HepG2 (cell line): Measurements from ENCODE around the gene PLCL2. TPM values are rescaled to one million over a fixed set of nuclear protein-coding genes. Genes with fewer than 3 reads are reported as not detected.

Experiments used
- ATAC-seq: fragments of 200-7000 bp; cut with Tn5 transposase; 3 replicates; pipeline ENCODE4 v1.9.1; 2020; ENCODE audit warnings: mild to moderate bottlenecking, moderate library complexity
- BruUV-seq: library from RNA; stranded (reverse); fragments of 400-500 nt; replicated peaks from 2 replicates; lab custom pipeline; 2021; lab: Mats Ljungman, UMichigan
- CTCF ChIA-PET: fragments of 300-600 bp; formaldehyde crosslinking; extraction: SDS; loops from one replicate; lab custom pipeline; 2021; ENCODE audit warnings: low total read pairs, inconsistent platforms, low intra/inter-chr PET ratio; lab: Yijun Ruan, JAX
- POLR2A ChIA-PET: fragments of 350-600 bp; sonication (Branson Sonifier 250); formaldehyde crosslinking; loops from one replicate; lab custom pipeline; 2020; ENCODE audit warnings: antibody characterized with exemption, inconsistent platforms; lab: Yijun Ruan, JAX
- DNase-seq: peaks from one replicate; pipeline ENCODE4 v3.0.0-alpha.2; 2015; ENCODE audit warnings: low spot score
- FAIRE-seq: peaks from 3 replicates; lab custom pipeline; 2011; peaks lifted over from hg19 to GRCh38; lab: Jason Lieb, UNC
- H2AFZ ChIP-seq: one replicate; pipeline ENCODE4 v1.6.1; 2011; ENCODE audit warnings: low read length, inconsistent platforms
- H3K27ac ChIP-seq: fragments of 300-600 bp; 3 replicates; pipeline ENCODE4 v1.8.0; 2011; ENCODE audit warnings: mixed run types, mild to moderate bottlenecking, mixed read lengths, low read length, inconsistent platforms; ENCODE audit not compliant: insufficient read depth; ENCODE audit errors: extremely low read length
- H3K27me3 ChIP-seq, 2 experiments: fragments of 200-600 bp in 1 of 2; 2 replicates in 1 of 2; 3 replicates in 1 of 2; pipeline versions ENCODE4 v1.6.0 to v1.8.0; 2011; ENCODE audit warnings: low read length in 2 of 2, mild to moderate bottlenecking in 2 of 2, moderate library complexity in 2 of 2, inconsistent platforms in 1 of 2; ENCODE audit not compliant: insufficient read depth in 2 of 2, control insufficient read depth in 1 of 2
- H3K36me3 ChIP-seq, 2 experiments: fragments of 200-600 bp in 1 of 2; replicated peaks in 1 of 2; 2 replicates in 1 of 2; 3 replicates in 1 of 2; pipeline versions ENCODE4 v1.5.1 to v1.8.0; 2011; ENCODE audit warnings: low read length in 2 of 2, inconsistent platforms in 1 of 2; ENCODE audit not compliant: insufficient read depth in 2 of 2, control insufficient read depth in 1 of 2
- H3K4me1 ChIP-seq: 2 replicates; pipeline ENCODE4 v1.5.1; 2012; ENCODE audit warnings: low read length, inconsistent platforms; ENCODE audit not compliant: insufficient read depth
- H3K4me2 ChIP-seq: 2 replicates; pipeline ENCODE4 v1.6.0; 2011; ENCODE audit warnings: low read depth, low read length, inconsistent platforms
- H3K4me3 ChIP-seq, 3 experiments: fragments of 200-600 bp in 1 of 3; sonication (generic), shearing (Covaris generic) in 1 of 3; replicated peaks in 1 of 3; 2 replicates each; pipeline ENCODE4 v1.5.1; 2011 to 2016; ENCODE audit warnings: low read length in 3 of 3, inconsistent platforms in 2 of 3, low read depth in 2 of 3, mild to moderate bottlenecking in 2 of 3, control low read depth in 1 of 3, mixed read lengths in 1 of 3; ENCODE audit not compliant: insufficient read depth in 1 of 3
- H3K79me2 ChIP-seq: one replicate; pipeline ENCODE4 v1.6.1; 2011; ENCODE audit warnings: low read length, inconsistent platforms; ENCODE audit not compliant: insufficient read depth
- H3K9ac ChIP-seq: 2 replicates; pipeline ENCODE4 v1.6.0; 2011; ENCODE audit warnings: mild to moderate bottlenecking, low read depth, low read length, inconsistent platforms; ENCODE audit not compliant: insufficient read depth
- H3K9me3 ChIP-seq: 2 replicates; pipeline ENCODE4 v1.5.1; 2012; ENCODE audit warnings: mild to moderate bottlenecking, low read length
- H4K20me1 ChIP-seq: 2 replicates; pipeline ENCODE4 v1.6.0; 2011; ENCODE audit warnings: inconsistent platforms, mild to moderate bottlenecking, low read length, moderate library complexity; ENCODE audit not compliant: insufficient read depth
- CEBPG ChIP-seq: IDR thresholded peaks from 2 replicates; pipeline ENCODE4 v1.6.1; 2016
- EZH2 ChIP-seq: conservative IDR thresholded peaks from 2 replicates; pipeline ENCODE4 v1.6.1; 2012; ENCODE audit warnings: mild to moderate bottlenecking, low read depth, low read length, moderate library complexity
- FOXK1 ChIP-seq: sonication (generic); formaldehyde crosslinking; IDR thresholded peaks from 2 replicates; pipeline ENCODE4 v1.4.0; 2020; ENCODE audit warnings: low read depth, missing genetic modification reagents, borderline replicate concordance
- HOXA7 ChIP-seq: sonication (generic); formaldehyde crosslinking; IDR thresholded peaks from 2 replicates; pipeline ENCODE4 v1.8.1; 2022; ENCODE audit warnings: mild to moderate bottlenecking, missing genetic modification reagents, moderate library complexity
- KAT8 ChIP-seq: IDR thresholded peaks from 2 replicates; pipeline ENCODE4 v1.6.1; 2016; ENCODE audit warnings: missing genetic modification reagents, missing compliant biosample characterization
- ZNF354B ChIP-seq: sonication (generic); formaldehyde crosslinking; IDR thresholded peaks from 2 replicates; pipeline ENCODE4 v1.8.0; 2022; ENCODE audit warnings: mild to moderate bottlenecking, missing genetic modification reagents
- ZNF703 ChIP-seq: sonication (generic); formaldehyde crosslinking; IDR thresholded peaks from 2 replicates; pipeline ENCODE4 v1.5.1; 2020; ENCODE audit warnings: missing genetic modification reagents, mild to moderate bottlenecking, moderate library complexity, borderline replicate concordance
- ZNF746 ChIP-seq: sonication (generic); formaldehyde crosslinking; IDR thresholded peaks from 2 replicates; pipeline ENCODE4 v1.8.0; 2022; ENCODE audit warnings: mild to moderate bottlenecking, missing genetic modification reagents
- ZNF761 ChIP-seq: sonication (generic); formaldehyde crosslinking; conservative IDR thresholded peaks from 2 replicates; pipeline ENCODE4 v1.4.0; 2020; ENCODE audit warnings: mild to moderate bottlenecking, missing genetic modification reagents
- ZNF816 ChIP-seq: sonication (generic); formaldehyde crosslinking; IDR thresholded peaks from 2 replicates; pipeline ENCODE4 v1.8.0; 2022; ENCODE audit warnings: missing genetic modification reagents, mild to moderate bottlenecking, borderline replicate concordance
- ZNF891 ChIP-seq: sonication (generic); formaldehyde crosslinking; IDR thresholded peaks from 2 replicates; pipeline ENCODE4 v1.5.0; 2020; ENCODE audit warnings: mild to moderate bottlenecking, missing genetic modification reagents
- WGBS: methylation state at CpG from one replicate; pipeline ENCODE4 v1.1.6; 2017; ENCODE audit warnings: low lambda C conversion rate; 5-methylcytosine and 5-hydroxymethylcytosine counted together
- in situ Hi-C: cut with HindIII; loops from 2 replicates; pipeline ENCODE4 v1.10.0; 2017; ENCODE audit warnings: low pct_unique_long_range_greater_than_20kb; ENCODE audit not compliant: extremely low pct_ligation_motif_present
- intact Hi-C: fragments of 100-400 bp; cut with micrococcal nuclease; formaldehyde crosslinking; loops from one replicate; pipeline ENCODE4 v1.10.0; 2022; ENCODE audit not compliant: unreplicated experiment
- polyA plus RNA-seq, 8 experiments: library from polyadenylated mRNA; depleted of rRNA in 3 of 8; stranded (reverse) in 7 of 8; unstranded in 1 of 8; fragments of >200 nt; fragmentation: Illumina TruSeq in 4 of 8; extraction: Trizol in 4 of 8; gene quantifications; 2 replicates each; pipeline versions ENCODE4 v1.2.1 to v1.2.3, GENCODE V29; 2011 to 2016; ENCODE audit warnings: low read depth in 4 of 8, missing spikeins in 1 of 8, mixed read lengths in 1 of 8; ENCODE audit not compliant: insufficient read depth in 1 of 8
- total RNA-seq, 5 experiments: library from RNA; depleted of rRNA; stranded (reverse); fragments of >200 nt; fragmentation: Illumina TruSeq; extraction: Trizol; gene quantifications; 2 replicates each; pipeline ENCODE4 v1.2.3, GENCODE V29; 2016; ENCODE audit warnings: low read depth in 1 of 5
- TF ChIP-seq, protein P1 (sequence below): sonication (generic); formaldehyde crosslinking; IDR thresholded peaks from 2 replicates; pipeline ENCODE4 v1.4.0; 2020; ENCODE audit warnings: missing genetic modification reagents
- TF ChIP-seq, protein P2 (sequence below): sonication (generic); formaldehyde crosslinking; IDR thresholded peaks from 2 replicates; pipeline ENCODE4 v1.8.1; 2023; ENCODE audit warnings: mild to moderate bottlenecking, missing genetic modification reagents, borderline replicate concordance

The PLCL2 gene
- total and polyA plus RNA-seq, 2 of the 13 experiments (the other 11 are each of a cell fraction or from before 2014, with no cell fraction given): not detected

DNA sequence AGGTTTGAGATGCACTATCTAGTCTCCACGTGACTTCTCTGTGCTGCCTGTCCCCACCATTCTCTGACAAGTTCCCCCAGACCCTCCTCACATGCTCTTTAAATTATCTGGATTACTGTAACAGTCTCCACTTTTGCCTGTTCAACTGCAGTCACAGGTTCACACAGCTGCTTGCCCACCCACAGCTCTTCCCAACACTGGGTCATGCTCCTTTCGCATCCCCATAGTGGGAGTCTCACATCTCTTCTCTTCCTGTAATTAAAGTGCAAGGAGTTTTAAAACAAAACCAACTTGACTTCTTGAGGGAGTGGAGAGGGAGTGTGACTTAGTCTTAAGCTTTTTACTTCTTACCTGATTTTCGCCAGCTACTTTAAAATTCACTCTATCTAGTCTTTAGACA lies 178.8 kb downstream of the PLCL2 start:
- no TSS peak for BruUV-seq
- H3K9me3 ChIP-seq: no peaks in the 10 kb centered on the region
- intact Hi-C loops: no loop called here
- no peaks in the 10 kb centered on the region for H3K27me3 ChIP-seq
- DNase-seq (no peak), FAIRE-seq (no peak), ATAC-seq (no peak)
- ChIA-PET CTCF (no interaction called here), POLR2A (no interaction called here)
- no peaks in the 10 kb centered on the region for H3K4me1 ChIP-seq
- WGBS: 3% methylated on average over 3 of the region's 3 CpGs
- H2AFZ ChIP-seq: no peak overlapping the region
- H3K79me2 ChIP-seq: no peaks in the 10 kb centered on the region
- no peak overlapping the region for H3K9ac ChIP-seq
- no peak overlapping the region for H3K4me3 ChIP-seq
- H3K27ac ChIP-seq: no peak overlapping the region
- no peak overlapping the region for H3K4me2 ChIP-seq
- in situ Hi-C loops: no loop called here
- TF ChIP-seq KAT8 (CRISPR knock-in tag) (no peak), CEBPG (no peak), ZNF891 (CRISPR knock-in tag) (no peak), FOXK1 (CRISPR knock-in tag) (no peak), ZNF746 (CRISPR knock-in tag) (no peak), ZNF703 (CRISPR knock-in tag) (no peak), EZH2 (no peak), ZNF816 (CRISPR knock-in tag) (no peak), ZNF354B (CRISPR knock-in tag) (no peak), HOXA7 (CRISPR knock-in tag) (no peak), ZNF761 (CRISPR knock-in tag) (no peak)
- TF ChIP-seq, protein P1, sequence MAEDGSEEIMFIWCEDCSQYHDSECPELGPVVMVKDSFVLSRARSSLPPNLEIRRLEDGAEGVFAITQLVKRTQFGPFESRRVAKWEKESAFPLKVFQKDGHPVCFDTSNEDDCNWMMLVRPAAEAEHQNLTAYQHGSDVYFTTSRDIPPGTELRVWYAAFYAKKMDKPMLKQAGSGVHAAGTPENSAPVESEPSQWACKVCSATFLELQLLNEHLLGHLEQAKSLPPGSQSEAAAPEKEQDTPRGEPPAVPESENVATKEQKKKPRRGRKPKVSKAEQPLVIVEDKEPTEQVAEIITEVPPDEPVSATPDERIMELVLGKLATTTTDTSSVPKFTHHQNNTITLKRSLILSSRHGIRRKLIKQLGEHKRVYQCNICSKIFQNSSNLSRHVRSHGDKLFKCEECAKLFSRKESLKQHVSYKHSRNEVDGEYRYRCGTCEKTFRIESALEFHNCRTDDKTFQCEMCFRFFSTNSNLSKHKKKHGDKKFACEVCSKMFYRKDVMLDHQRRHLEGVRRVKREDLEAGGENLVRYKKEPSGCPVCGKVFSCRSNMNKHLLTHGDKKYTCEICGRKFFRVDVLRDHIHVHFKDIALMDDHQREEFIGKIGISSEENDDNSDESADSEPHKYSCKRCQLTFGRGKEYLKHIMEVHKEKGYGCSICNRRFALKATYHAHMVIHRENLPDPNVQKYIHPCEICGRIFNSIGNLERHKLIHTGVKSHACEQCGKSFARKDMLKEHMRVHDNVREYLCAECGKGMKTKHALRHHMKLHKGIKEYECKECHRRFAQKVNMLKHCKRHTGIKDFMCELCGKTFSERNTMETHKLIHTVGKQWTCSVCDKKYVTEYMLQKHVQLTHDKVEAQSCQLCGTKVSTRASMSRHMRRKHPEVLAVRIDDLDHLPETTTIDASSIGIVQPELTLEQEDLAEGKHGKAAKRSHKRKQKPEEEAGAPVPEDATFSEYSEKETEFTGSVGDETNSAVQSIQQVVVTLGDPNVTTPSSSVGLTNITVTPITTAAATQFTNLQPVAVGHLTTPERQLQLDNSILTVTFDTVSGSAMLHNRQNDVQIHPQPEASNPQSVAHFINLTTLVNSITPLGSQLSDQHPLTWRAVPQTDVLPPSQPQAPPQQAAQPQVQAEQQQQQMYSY (CRISPR knock-in tag): no peak
- TF ChIP-seq, protein P2, sequence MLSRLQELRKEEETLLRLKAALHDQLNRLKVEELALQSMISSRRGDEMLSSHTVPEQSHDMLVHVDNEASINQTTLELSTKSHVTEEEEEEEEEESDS (CRISPR knock-in tag): no peak
- no peaks in the 10 kb centered on the region for H3K36me3 ChIP-seq
- no peaks in the 10 kb centered on the region for H4K20me1 ChIP-seq
